ENCODE results near the gene CHN1.

Gene CHN1

GRCh38 chr2:174903264-174903556 lies 102.0 kb downstream of the CHN1 start:
- H3K4me3 ChIP-seq (ENCODE audit: low read depth, low read length): no peak overlapping the region
- H3K4me1 ChIP-seq: no peaks in the 10 kb centered on the region; the same call in 1 of the 2 replicates
- DNase-seq: no peak

GRCh38 chr2:174902506-174903263 lies 102.5 kb downstream of the CHN1 start:
- Histone ChIP-seq H3K27me3 (no peaks in the 10 kb centered on the region), H3K4me1 (no peaks in the 10 kb centered on the region; the same call in 1 of the 2 replicates), H3K9me3 (no peaks in the 10 kb centered on the region), H3K4me3 (ENCODE audit: low read depth, low read length) (no peak overlapping the region), H3K36me3 (no peaks in the 10 kb centered on the region)
- TF ChIP-seq CTCF (IDR thresholded peaks at IDR 0.05; ENCODE audit: low read depth, low read length): no peak
- no peak for DNase-seq

More at GRCh38 chr2:174903264-174903556, 102.0 kb downstream of the CHN1 start:
- TF ChIP-seq CTCF (IDR thresholded peaks at IDR 0.05; ENCODE audit: low read depth, low read length): no peak
- Histone ChIP-seq H3K27me3 (no peaks in the 10 kb centered on the region), H3K36me3 (no peaks in the 10 kb centered on the region), H3K9me3 (no peaks in the 10 kb centered on the region)

- Histone ChIP-seq H3K36me3 (no peaks in the 10 kb centered on the region), H3K4me3 (ENCODE audit: low read depth, low read length) (no peak overlapping the region), H3K9me3 (no peaks in the 10 kb centered on the region), H3K4me1 (no peaks in the 10 kb centered on the region; the same call in 1 of the 2 replicates), H3K27me3 (no peaks in the 10 kb centered on the region)
- no peak for DNase-seq
- no peak for TF ChIP-seq CTCF (IDR thresholded peaks at IDR 0.05; ENCODE audit: low read depth, low read length)
Measured at GRCh38 chr2:174901075-174901474, 104.1 kb downstream of the CHN1 start.

GRCh38 chr2:174897286-174897685 lies 107.9 kb downstream of the CHN1 start:
- no peak for DNase-seq
- no peak for TF ChIP-seq CTCF (IDR thresholded peaks at IDR 0.05; ENCODE audit: low read depth, low read length)
- H3K27me3 ChIP-seq: no peaks in the 10 kb centered on the region
- no peaks in the 10 kb centered on the region; the same call in 1 of the 2 replicates for H3K4me1 ChIP-seq
- H3K36me3 ChIP-seq: no peaks in the 10 kb centered on the region
- H3K4me3 ChIP-seq (ENCODE audit: low read depth, low read length): no peak overlapping the region
- H3K9me3 ChIP-seq: no peaks in the 10 kb centered on the region

- no peaks in the 10 kb centered on the region for H3K9me3 ChIP-seq
- DNase-seq: no peak
- no peak overlapping the region for H3K4me3 ChIP-seq (ENCODE audit: low read depth, low read length)
- no peak for TF ChIP-seq CTCF (IDR thresholded peaks at IDR 0.05; ENCODE audit: low read depth, low read length)
- H3K27me3 ChIP-seq: no peaks in the 10 kb centered on the region
- peaks cover 9% of the 10 kb centered on the region; the same call in 1 of the 2 replicates for H3K4me1 ChIP-seq
- no peaks in the 10 kb centered on the region for H3K36me3 ChIP-seq
Measured at GRCh38 chr2:174893018-174893417, 112.2 kb downstream of the CHN1 start.

- no peak for DNase-seq
- H3K4me3 ChIP-seq (ENCODE audit: low read depth, low read length): no peak overlapping the region
- H3K4me1 ChIP-seq: peaks cover 9% of the 10 kb centered on the region
- no peaks in the 10 kb centered on the region for H3K27me3 ChIP-seq
- H3K36me3 ChIP-seq: no peaks in the 10 kb centered on the region
- H3K9me3 ChIP-seq: no peaks in the 10 kb centered on the region
- no peak for TF ChIP-seq CTCF (IDR thresholded peaks at IDR 0.05; ENCODE audit: low read depth, low read length)
Measured at GRCh38 chr2:174892546-174892945, 112.6 kb downstream of the CHN1 start.

Data from BE2C (cell line).